CD4-positive, alpha-beta T cell treated with Interleukin-21 for 1 hour (primary cell): ENCODE data around the gene TMEM178A.
"Not testable (repeated sequence)": the region's sequence is repeated elsewhere in the genome, so short reads cannot be mapped to it uniquely, and the experiment has no call there.

Source experiments
- DNase-seq: peaks from one replicate; pipeline ENCODE4 v3.0.0-alpha.2; 2020

Gene TMEM178A

DNA sequence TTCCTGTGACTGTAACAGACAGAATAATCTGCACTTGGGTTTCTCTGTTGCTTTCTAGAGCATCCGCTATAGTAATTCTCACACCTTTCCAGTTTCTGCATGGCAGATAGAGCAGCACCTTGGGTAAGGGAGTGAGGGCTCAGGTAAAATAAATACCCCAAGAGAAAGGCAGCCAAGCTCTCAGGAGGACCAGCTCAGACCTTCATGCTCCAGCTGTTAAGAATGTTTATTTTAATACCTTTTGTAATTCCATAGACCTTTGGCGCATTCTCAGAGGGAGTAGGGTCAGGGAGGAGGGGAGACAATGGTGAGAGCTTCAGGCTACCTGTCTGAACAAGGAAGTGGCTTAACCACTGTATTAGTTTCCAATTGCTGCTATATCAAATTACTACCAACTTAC lies 16.2 kb upstream of the TMEM178A start:
- no peak for DNase-seq

DNA sequence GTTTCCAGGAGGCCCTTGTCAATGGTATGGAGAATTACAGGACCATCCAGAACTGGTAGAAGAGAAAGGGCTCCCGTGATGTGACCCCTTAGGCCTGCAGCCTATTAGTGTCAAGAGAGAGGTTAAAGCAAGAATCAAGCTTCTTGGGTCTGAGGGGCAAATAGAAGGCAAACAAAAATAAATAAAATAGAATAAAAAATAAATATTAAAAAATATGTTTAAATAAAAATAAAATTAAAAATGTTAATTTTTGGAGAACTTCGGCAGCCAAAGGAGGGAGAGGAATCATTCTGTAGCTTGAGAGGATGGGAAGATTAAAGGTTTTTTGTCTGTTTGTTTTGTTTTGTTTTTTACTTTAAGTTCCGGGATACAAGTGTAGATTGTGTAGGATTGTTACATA lies 15.2 kb upstream of the TMEM178A start:
- DNase-seq: no peak

DNA sequence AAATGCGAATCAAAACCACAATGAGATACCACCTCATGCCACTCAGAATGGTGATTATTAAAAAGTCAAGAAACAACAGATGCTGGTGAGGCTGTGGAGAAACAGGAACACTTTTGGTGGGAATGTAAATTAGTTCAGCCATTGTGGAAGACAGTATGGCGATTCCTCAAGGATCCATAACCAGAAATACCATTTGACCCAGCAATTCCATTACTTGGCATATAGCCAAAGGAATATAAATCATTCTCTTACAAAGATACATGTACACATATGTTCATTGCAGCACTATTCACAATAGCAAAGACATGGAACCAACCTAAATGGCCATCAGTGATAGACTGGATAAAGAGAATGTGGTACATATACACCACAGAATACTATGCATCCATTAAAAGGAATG lies 9.5 kb upstream of the TMEM178A start:
- not testable (repeated sequence) for DNase-seq

DNA sequence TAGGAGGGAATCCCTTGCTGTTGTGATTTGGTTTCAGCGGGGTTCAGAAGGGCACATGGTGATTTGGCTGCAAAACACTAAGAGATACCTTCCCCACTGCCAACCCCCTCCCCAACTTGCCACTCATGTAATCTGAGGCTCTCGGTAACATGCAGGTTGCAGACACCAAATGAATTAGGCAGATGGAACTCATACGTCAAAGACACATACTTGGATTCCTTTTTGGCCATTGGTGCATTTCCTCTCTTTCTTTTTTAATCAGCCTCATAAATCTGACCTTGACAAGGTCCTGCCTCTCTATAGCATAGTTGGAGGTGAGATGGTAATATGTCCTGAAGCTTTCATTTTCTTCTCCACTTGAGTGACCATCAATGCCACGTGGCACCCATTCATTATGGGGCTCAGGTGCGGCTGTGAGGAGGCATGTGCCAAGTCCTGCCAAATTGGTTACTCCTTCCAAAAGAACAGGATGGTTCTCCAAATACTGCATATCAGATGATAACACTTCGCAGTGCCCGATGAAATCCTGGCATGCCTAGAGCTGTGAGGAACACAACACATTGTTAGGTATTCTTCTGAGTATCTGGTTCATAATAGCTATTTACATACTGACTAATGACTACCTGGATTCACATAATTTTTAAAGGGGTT lies 8.3 kb upstream of the TMEM178A start:
- DNase-seq: no peak

DNA sequence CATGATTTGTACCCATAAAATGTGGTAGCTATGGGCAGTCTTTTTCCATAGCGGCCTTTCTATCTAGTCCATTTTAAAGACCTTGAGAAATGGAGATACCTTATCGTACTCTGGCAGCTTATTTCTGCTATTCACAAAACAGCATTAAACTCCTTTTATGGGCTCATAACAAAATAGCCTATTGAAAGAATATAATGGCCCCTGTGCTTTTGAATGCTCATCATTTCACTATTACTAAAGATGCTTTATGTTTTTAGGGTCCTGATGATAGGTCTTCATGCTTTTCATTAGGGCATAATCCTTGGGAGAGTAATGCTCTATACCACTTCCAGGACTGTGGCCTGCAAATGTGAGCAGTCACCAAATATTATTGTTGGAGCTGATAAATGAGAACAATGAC lies 7.3 kb upstream of the TMEM178A start:
- no peak for DNase-seq

DNA sequence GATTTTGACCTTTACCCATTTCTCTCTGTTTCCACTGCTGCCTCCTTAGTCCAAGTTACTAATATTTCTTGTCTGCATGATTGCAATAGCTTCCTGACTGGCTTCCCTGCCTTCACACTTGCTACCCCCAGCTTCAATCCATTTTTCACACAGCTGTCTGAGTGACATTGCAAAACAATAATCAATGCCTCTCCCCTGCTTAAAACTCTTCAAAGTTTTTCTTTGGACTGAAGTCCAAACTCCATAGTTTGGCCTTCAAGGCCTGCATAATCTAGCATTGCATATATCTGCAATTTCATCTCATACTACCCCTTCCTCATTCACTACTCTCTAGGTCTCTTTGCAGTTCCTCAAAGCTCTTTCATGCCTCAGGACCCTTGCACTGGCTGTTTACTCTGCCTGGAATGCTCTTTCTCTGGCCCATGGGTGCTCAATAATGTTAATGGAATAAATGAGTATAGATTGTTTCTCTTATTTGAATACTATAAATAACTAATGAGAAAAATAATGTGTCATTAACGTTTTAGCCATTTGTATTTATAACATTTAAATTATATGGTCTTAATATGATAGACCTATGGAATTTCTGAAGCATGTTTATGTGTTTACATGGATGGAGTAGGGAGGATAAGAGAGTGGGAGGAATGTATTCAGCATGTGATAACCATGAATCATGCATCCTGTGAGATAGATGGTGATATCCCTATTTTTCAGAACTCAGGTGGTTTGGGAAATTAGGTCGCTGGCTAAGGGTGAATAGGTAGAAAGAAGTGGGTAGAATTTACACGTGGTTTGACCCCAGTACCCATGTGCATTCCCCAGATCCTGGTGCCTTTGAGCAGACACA lies 5.7 kb upstream of the TMEM178A start:
- no peak for DNase-seq

DNA sequence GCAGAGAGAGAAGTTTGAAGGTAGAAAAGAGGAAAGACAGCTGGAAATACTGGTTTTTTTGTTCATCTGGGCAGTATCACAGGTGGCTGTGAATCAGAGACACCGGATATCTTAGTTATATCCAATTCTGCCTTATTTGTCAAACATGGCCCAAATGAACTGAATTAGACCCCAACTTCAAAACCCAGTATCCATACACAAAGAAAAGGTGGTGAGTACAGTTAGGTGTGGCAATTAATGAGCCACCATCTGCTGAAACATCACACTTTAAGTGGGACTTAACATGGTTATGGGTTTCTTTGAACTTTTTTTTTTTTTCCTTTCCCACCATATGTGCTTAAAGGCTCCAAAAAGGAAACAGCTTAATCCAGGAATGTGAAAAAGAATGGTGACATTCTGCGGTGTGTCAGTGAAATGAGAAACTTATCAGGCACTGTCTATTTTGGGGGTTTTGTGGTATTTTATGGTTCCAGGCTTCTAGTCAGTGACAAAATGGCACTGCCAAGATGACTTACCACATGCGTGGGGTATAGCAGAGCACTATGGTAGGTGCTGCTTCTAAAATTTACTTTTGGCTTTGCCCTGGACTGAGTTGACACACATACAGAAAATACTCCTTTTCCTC lies 5.0 kb upstream of the TMEM178A start:
- no peak for DNase-seq

DNA sequence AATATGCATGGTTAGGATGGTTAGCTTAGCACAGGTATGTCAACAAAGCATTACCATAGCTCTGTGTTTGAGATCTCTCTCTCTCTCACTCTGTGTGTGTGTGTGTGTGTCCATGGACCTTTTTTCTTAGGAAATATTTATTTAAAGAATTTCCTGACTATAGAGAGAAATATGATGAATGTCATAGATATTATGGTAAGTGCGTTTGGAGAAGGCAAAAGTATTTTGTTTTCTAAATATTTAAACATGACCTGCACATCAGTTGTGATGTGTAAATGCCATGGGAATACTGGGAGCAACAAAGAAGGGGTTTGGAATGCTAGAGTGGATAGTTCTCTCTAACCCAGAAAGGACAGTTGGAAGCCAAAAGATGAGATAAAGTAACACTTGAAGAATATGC lies 3.9 kb upstream of the TMEM178A start:
- no peak for DNase-seq

DNA sequence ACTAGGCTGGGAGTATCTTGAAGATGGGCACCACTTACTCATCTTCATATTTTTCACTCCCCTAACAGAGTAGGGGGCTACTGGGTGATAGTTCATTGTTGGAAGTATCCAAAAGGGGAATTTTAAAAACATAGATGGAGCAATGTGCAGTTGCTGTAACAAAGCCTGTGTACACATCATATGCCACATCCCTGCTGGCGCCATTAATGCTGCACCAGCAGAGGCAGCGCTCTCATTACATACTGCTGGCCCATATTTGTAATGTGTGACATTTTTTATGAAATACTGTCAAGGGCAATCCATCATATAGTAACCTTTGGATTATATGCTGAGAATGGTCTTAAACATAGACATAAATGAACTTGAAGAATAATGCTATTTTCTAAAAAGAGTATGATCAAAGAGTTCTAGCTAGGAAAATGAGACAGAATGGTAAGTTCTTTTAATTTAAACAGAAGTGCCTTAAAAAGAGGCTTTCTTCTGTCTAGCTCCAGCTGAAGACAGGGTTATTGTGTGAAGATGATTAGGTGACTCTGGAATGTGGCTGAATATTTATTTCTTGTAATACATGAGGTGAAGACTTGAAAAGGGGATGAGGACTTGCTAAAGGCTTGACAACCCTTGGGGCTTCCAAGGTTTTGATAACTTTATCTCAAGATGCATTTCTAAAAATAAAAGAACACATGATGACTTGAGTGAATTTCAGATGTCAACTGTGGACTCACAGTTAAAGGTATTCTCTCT lies 2.4 kb upstream of the TMEM178A start:
- no peak for DNase-seq

DNA sequence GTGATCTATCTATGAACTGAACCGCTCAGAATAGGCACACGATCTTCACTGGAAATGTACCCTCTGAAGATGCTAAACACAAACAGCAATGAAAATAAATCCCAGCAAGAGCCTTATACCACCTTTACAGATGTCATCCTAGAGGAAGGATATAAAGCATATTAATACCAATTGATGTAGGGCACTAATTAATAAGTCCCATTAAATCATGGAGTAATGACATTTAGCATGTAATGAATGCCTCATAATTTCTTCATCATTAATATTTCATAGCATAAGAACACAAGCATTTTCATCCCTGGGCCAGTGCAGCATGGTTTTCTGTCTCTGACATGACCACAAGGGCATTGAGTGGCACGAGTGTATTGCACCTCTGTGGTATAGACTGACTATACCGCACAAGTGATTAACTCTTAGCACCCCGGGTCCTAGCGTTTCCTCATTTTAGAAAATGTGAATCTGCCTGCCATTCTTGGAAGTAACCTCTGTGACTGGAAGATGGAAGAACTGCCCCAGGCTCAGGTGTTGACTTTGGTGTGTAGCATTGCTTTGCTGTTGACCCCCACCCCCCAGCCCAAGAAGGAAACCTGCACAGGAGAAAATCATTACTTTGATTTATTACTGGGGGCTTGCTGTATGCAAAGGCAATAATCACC lies 1.4 kb upstream of the TMEM178A start:
- no peak for DNase-seq

DNA sequence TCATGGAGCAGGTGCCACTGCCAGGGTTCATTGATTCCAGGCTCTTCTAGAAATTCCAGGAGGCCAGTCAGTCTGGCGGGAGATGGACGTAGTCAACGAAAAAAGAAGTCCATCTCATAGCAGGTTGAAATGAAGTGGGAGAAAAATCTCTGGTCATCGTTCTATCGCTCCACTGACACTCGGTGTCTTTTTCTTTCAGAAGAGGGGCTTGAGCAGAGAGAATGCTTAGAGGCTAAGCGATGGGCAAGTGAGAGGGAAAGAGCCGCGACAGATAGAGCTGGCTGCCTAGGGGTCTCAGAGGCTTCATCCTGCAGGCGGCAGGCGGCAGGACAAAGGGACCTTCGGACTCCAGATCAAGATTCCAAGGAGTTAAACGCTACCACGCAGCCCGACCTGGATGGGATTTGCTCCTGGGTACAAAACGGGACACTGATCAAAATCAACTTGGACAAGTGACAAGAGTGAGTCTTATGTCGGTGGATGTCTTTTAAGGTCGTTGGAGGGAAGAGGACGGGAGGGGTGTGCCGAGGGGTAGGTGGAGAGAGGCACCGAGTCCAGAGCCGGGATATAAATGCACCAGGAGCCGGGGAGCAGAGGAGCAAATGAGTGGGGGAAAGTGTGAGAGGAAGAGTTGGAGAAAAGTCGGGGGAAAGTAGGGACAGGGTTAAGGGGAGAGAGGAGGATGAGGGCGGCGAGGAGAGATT lies 677 bp upstream of the TMEM178A start:
- DNase-seq: no peak

DNA sequence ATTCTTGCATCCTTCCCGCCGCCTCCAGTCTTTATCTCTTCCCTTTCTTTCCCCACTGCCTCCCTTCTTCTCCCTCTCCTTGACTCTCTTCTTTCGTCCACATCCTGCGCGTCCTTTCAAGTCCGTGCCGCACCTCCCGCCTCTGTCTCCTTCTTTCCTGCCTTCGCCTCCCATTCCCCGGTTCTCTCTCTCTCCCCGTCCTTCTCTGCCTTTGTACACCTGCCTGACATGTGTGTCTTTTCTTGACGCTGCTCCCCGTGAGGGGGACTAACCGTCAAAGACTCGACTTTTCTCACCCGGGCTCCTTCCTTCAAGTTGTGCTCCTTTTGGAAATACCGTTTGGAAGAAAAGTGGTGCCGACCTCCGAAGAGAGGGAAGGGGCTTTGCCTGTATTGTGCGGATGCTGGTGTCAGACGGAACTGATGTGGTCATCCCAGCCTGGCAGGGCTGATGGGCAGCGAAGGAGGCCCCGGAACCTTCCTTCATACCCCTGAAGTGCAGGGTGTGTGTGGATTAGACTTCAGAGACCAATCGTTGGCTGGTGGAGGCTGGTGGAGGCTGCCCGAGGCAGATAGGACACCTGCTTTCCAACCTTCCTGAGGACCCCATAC lies 879 bp downstream of the TMEM178A start:
- DNase-seq: no peak

DNA sequence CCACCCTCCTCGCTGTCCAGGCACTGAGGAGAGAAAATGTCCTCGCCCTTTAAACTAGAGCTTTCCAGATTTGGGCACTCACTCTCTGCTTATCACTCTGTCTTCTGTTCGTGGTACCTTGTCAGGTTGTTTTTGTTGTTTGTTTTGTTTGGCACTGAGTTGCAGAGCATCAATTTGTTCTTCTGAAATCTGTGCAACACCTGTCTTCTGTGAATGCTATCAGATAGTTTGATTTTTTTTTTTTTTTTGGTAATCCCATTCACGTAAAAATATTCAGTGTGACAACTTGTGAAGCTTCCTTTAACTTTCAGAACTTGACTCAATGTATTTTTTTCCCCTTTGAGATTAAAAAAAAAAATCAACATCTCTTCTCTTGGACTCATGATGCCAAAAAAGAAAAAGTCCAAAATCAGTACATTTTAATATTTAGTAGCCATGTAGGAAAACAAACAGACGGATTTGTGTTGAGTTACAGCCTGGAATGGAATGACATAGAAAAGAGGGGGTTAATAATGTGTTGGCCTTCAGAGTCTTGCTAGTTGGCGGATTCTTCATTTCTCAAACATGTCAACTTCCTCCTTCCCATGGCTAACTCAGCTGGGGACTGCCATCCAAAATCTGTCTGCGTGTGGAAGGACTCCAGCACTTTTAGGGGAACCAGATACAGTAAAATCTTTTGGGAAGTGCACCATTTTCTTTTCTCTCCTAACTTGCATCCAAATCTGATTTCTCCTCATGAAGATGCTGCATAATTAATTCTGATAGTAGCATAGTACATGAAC lies 1.6 kb downstream of the TMEM178A start:
- DNase-seq: no peak

DNA sequence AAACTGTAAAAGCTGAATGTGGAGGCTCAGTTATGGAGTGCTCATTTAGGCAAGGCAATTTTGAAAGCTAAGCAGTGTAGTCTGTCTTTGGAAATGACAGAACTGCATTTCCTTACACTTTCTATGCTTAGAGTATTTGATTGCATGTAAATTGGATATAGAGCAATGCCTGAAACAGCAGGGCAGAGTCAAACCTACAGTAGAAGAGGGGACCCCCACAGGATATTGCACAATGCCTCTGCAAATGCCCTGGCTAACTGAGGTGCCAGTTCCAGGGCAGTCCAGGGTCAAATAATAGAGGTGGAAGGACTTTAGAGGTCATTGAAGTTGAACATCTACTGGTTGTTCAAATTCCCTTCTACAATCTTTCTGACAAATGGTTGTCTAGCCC lies 2.2 kb downstream of the TMEM178A start:
- DNase-seq: no peak

DNA sequence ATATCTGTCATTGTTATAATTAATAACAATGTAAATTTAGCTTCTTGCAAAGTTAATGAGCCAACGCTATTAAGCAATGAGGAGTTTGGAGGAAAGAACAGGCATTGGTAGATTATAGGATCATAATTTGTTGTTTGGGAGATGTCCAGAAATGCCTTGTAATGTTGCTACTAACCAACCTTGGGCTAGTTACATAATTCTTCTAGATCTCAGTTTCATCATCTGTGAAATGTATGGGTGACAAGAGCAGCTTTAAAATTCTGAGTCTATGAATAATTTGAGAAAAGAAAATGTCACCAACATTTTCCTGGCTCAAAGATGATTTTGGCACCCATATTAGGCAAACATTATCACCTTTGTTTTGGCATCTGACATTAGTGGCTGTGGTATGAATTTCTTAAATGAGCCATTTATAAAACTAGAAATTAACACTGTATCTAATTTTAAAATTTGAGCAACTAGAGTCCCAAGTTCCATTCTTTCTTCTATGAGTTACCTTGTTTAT lies 2.9 kb downstream of the TMEM178A start:
- no peak for DNase-seq

DNA sequence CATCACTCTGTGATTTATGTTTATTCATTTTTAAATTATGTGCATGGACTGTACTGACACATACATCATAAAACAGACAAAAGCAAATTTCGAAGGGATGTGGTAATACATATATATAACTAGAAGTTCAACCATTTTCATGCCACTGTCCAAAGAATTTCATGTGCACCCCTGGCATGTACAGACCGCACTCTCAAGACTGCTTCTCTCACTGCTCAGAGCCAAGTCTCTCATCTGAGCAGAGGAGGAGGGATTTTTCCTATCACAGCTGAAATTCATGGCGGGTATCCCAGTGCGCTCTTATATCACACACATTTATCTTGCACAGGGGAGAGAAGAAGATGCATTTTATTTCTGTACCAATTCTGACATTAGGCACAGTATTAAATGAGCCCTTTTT lies 5.9 kb downstream of the TMEM178A start:
- no peak for DNase-seq

DNA sequence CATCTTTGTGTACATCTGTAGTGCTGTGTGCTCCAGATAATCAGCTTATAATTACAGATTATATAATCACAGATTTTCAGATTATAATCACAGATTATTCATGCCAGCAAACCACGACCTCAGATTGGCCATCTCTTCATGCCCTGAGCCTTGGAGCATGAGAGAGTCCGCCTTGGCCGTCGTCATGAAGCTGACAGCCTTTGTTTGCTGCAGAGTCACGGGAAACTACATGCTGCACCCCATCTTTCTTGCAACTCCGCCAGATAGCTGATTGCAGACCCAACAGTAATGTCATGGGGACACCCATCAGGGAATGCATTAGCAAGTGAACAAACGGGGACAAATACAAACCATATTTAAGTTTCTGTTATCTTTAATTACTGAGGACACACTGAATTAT lies 7.3 kb downstream of the TMEM178A start:
- no peak for DNase-seq

DNA sequence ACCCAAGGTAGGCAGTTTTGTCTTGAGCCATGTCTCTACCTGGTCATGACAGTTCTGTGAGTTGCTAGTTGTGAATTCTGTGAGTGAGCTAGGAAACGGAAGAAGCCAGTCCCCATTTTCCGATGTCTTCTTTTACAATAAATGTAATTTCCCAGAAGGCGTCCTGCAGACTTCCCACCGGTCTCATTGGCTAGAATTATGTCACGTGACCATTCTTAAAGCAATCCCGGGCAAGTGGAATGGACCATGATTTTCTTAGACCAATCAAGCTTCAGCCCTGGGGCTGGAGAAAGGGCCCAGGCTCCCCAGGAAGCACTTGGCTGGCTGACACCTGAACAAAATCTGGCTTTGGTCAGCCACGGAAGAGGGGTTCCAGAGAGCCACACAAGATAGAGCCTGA lies 10.6 kb downstream of the TMEM178A start:
- DNase-seq: no peak

DNA sequence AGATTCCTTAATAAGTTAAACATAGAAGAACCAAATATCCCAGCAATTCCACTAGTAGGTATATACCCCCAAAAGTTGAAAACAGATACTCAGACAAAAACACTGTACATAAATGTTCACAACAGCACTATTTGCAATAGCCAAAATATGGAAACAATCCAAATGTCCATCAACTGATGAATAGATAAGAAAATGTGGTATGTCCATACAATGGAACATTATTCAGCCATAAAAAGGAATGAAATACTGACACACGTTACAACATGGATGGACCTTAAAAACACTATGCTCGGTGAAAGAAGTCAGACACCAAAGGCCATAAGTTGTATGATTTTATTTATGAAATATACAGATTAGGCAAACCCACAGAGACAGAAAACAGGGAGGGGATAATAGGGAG lies 12.5 kb downstream of the TMEM178A start:
- DNase-seq: no peak

DNA sequence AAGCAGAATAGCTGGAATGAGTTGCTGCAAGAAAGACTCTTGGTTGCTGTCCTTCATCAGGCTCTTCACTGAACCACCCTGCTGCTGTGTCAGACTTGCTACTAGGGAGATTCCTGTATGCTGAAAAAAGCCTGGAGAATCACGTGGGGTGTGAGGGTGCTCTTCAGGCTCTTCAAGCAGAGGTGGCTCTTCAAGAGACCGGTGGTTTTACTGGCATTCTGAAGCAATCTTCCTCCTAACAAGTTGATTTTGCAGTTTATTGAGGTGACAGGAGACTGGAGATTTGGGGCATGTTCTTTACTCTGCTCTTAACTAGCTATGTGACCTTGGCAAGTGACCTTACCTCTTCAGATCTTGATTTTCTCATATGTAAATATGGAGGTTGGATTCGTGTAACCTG lies 14.1 kb downstream of the TMEM178A start:
- DNase-seq: no peak
